Measurements from ENCODE around the gene GSDME. TPM values are rescaled to one million over a fixed set of nuclear protein-coding genes. Genes with fewer than 3 reads are reported as not detected.

GSDME gene
- total RNA-seq, 1 experiment from 2014 or later, result 5.5 TPM

DNA sequence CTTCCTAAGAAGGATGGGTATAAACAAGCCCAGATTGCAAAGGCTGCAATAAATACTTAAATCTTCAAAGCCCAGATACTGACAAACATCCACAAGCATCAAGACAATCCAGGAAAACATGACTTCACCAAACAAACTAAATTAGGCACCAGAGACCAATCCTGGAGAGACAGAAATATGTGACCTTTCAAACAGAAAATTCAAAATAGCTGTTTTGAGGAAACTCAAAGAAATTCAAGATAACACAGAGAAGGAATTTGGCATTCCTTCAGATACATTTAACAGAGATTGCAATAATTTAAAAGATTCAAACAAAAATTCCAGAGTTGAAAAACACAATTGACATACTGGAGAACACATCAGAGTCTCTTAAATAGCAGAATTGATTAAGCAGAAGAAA lies 23.0 kb downstream of the GSDME start:
- TF ChIP-seq, protein P1, sequence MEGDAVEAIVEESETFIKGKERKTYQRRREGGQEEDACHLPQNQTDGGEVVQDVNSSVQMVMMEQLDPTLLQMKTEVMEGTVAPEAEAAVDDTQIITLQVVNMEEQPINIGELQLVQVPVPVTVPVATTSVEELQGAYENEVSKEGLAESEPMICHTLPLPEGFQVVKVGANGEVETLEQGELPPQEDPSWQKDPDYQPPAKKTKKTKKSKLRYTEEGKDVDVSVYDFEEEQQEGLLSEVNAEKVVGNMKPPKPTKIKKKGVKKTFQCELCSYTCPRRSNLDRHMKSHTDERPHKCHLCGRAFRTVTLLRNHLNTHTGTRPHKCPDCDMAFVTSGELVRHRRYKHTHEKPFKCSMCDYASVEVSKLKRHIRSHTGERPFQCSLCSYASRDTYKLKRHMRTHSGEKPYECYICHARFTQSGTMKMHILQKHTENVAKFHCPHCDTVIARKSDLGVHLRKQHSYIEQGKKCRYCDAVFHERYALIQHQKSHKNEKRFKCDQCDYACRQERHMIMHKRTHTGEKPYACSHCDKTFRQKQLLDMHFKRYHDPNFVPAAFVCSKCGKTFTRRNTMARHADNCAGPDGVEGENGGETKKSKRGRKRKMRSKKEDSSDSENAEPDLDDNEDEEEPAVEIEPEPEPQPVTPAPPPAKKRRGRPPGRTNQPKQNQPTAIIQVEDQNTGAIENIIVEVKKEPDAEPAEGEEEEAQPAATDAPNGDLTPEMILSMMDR (conservative IDR thresholded peaks at IDR 0.05), result no peak
- Mint-ChIP-seq H3K27ac (no peak overlapping the region), H3K4me1 (peaks cover 0 to 8% of the 10 kb centered on the region in 2 experiments; a peak in 3 of 4 replicates), H3K27me3 (ENCODE audit: low read depth) (peaks cover 15% of the 10 kb centered on the region), H3K36me3 (ENCODE audit: insufficient read depth in 1 of 3, low read depth in 3 of 3) (peaks cover 0 to 37% (median 9%) of the 10 kb centered on the region in 3 experiments; a peak in 6 of 7 replicates), H3K9me3 (peaks cover 30 to 37% of the 10 kb centered on the region in 2 experiments), H3K4me3 (no peak overlapping the region)
- no peaks in the 10 kb centered on the region for H4K20me1 ChIP-seq (ENCODE audit: control insufficient read depth, insufficient read depth, insufficient read length)
- H3K4me1 ChIP-seq (ENCODE audit: insufficient read depth, low read length), result no peaks in the 10 kb centered on the region
- H3K4ac ChIP-seq (ENCODE audit: low read depth, low read length), result no peak overlapping the region
- H3K23ac ChIP-seq (ENCODE audit: insufficient read length, low read depth, low read length), result no peak overlapping the region
- no peak overlapping the region for H2AFZ ChIP-seq (ENCODE audit: low read length)
- H3K79me1 ChIP-seq (ENCODE audit: insufficient read depth, low read depth, low read length, poor library complexity, severe bottlenecking), result no peaks in the 10 kb centered on the region
- H2BK12ac ChIP-seq (ENCODE audit: insufficient read length, low read depth, low read length), result no peak overlapping the region
- H3K27ac ChIP-seq (ENCODE audit: insufficient read length, low read depth, low read length), result no peak overlapping the region
- no peak overlapping the region for H2AK5ac ChIP-seq (ENCODE audit: insufficient read length, low read length)
- H3K9ac ChIP-seq (ENCODE audit: extremely low read depth, insufficient read length, low read length), result no peak overlapping the region
- no peak overlapping the region for H2BK120ac ChIP-seq (ENCODE audit: low read depth, low read length, poor library complexity, severe bottlenecking)
- H3K56ac ChIP-seq (ENCODE audit: insufficient read length, low read depth, low read length), result no peak overlapping the region
- no peak overlapping the region for H3T11ph ChIP-seq (ENCODE audit: low read length)
- H3K14ac ChIP-seq (ENCODE audit: insufficient read depth, low read length), result no peak overlapping the region
- H3K27me3 ChIP-seq (ENCODE audit: insufficient read depth, low read length), result no peaks in the 10 kb centered on the region
- no peak overlapping the region for H2BK5ac ChIP-seq (ENCODE audit: insufficient read length, low read length)
- H4K91ac ChIP-seq (ENCODE audit: insufficient read length, low read depth, low read length), result no peak overlapping the region
- no peak overlapping the region for H3K18ac ChIP-seq (ENCODE audit: insufficient read length, low read depth, low read length)
- no peak overlapping the region for H2BK15ac ChIP-seq (ENCODE audit: low read depth, low read length)
- H3K23me2 ChIP-seq (ENCODE audit: insufficient read length, low read depth, low read length, poor library complexity, severe bottlenecking), result no peaks in the 10 kb centered on the region
- no peak overlapping the region for H4K5ac ChIP-seq (ENCODE audit: insufficient read length, low read depth, low read length)
- no peaks in the 10 kb centered on the region for H3K9me3 ChIP-seq (ENCODE audit: control insufficient read depth, low read depth, low read length)
- no peaks in the 10 kb centered on the region for H3K79me2 ChIP-seq (ENCODE audit: insufficient read depth, low read length)
- H4K8ac ChIP-seq (replicated peaks; ENCODE audit: insufficient read length, low read depth, low read length), result no peak overlapping the region
- no peak for DNase-seq
- no peak overlapping the region for H2BK20ac ChIP-seq (ENCODE audit: low read depth, low read length, poor library complexity, severe bottlenecking)
- no peak overlapping the region for H3K4me2 ChIP-seq (ENCODE audit: insufficient read depth, insufficient read length, low read length)

Data from H9 (cell line).